Left ventricle myocardium inferior (tissue), 1 donor: ENCODE data around the gene F7. TPM values are rescaled to one million over a fixed set of nuclear protein-coding genes. Genes with fewer than 3 reads are reported as not detected.
A peak's percentile ranks its signal among the peaks of the same experiment; 100 is the strongest.

ENCODE experiments used
- DNase-seq: peaks from one replicate; pipeline ENCODE4 v3.0.0-alpha.2; 2020
- H3K27ac ChIP-seq: fragments of 200-600 bp; replicated peaks from 2 replicates; pipeline ENCODE4 v1.8.0; 2021
- H3K27me3 ChIP-seq: fragments of 200-600 bp; 2 replicates; pipeline ENCODE4 v1.8.0; 2021; ENCODE audit warnings: low read depth
- H3K36me3 ChIP-seq: fragments of 200-600 bp; 2 replicates; pipeline ENCODE4 v1.8.0; 2021
- H3K4me1 ChIP-seq: fragments of 200-600 bp; 2 replicates; pipeline ENCODE4 v1.8.0; 2021
- H3K4me3 ChIP-seq: fragments of 200-600 bp; 2 replicates; pipeline ENCODE4 v1.8.0; 2021; ENCODE audit warnings: mild to moderate bottlenecking, moderate library complexity
- H3K9me3 ChIP-seq: fragments of 200-600 bp; replicated peaks from 2 replicates; pipeline ENCODE4 v1.8.0; 2021
- intact Hi-C: fragments of 100-400 bp; cut with micrococcal nuclease; formaldehyde crosslinking; loops from one replicate; pipeline ENCODE4 v1.11.0; 2022
- total RNA-seq: library from RNA; stranded (reverse); fragmentation: NEBNext Ultra II Directional; extraction: Animal tissue kit (Norgen Biotek cat#: 25700); gene quantifications from one replicate; pipeline ENCODE4 v1.2.1, GENCODE V29; 2021
- TF ChIP-seq, protein P1 (sequence below): fragments of 200-600 bp; IDR thresholded peaks from 2 replicates; pipeline ENCODE4 v1.8.0; 2021; ENCODE audit warnings: antibody characterized with exemption, mild to moderate bottlenecking, borderline replicate concordance
- donor health status: DM: no; HTN: yes; CAD: no; lungs with severe emphysema.

Gene F7
- total RNA-seq, 1 donor from 2014 or later, result not detected

GRCh38 chr13:113167155-113167554 is 61.6 kb downstream of the F7 start:
- Histone ChIP-seq H3K27ac (no peak overlapping the region), H3K4me1 (peaks cover 19% of the 10 kb centered on the region), H3K4me3 (no peak overlapping the region), H3K9me3 (peaks cover 8% of the 10 kb centered on the region), H3K27me3 (peaks cover 9% of the 10 kb centered on the region), H3K36me3 (peaks cover 36% of the 10 kb centered on the region)
- DNase-seq, result no peak
- intact Hi-C loops, result no loop called here
- TF ChIP-seq, protein P1, sequence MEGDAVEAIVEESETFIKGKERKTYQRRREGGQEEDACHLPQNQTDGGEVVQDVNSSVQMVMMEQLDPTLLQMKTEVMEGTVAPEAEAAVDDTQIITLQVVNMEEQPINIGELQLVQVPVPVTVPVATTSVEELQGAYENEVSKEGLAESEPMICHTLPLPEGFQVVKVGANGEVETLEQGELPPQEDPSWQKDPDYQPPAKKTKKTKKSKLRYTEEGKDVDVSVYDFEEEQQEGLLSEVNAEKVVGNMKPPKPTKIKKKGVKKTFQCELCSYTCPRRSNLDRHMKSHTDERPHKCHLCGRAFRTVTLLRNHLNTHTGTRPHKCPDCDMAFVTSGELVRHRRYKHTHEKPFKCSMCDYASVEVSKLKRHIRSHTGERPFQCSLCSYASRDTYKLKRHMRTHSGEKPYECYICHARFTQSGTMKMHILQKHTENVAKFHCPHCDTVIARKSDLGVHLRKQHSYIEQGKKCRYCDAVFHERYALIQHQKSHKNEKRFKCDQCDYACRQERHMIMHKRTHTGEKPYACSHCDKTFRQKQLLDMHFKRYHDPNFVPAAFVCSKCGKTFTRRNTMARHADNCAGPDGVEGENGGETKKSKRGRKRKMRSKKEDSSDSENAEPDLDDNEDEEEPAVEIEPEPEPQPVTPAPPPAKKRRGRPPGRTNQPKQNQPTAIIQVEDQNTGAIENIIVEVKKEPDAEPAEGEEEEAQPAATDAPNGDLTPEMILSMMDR, result no peak

- H3K4me3 ChIP-seq, result no peak overlapping the region
- H3K9me3 ChIP-seq, result peaks cover 8% of the 10 kb centered on the region
- peaks cover 9% of the 10 kb centered on the region for H3K27me3 ChIP-seq
- peaks cover 36% of the 10 kb centered on the region for H3K36me3 ChIP-seq
- TF ChIP-seq, protein P1, result no peak
- no peak for DNase-seq
- peaks cover 19% of the 10 kb centered on the region for H3K4me1 ChIP-seq
- intact Hi-C loops, result no loop called here
- no peak overlapping the region for H3K27ac ChIP-seq
Measured at GRCh38 chr13:113167575-113167974, 62.0 kb downstream of the F7 start.

GRCh38 chr13:113168211-113168610 is 62.6 kb downstream of the F7 start:
- peaks cover 19% of the 10 kb centered on the region for H3K4me1 ChIP-seq
- peaks cover 3% of the 10 kb centered on the region for H3K27me3 ChIP-seq
- no peak overlapping the region for H3K27ac ChIP-seq
- peaks cover 36% of the 10 kb centered on the region for H3K36me3 ChIP-seq
- DNase-seq, result no peak
- TF ChIP-seq, protein P1, result no peak
- no peak overlapping the region for H3K4me3 ChIP-seq
- intact Hi-C loops, result no loop called here
- peaks cover 8% of the 10 kb centered on the region for H3K9me3 ChIP-seq

DNA sequence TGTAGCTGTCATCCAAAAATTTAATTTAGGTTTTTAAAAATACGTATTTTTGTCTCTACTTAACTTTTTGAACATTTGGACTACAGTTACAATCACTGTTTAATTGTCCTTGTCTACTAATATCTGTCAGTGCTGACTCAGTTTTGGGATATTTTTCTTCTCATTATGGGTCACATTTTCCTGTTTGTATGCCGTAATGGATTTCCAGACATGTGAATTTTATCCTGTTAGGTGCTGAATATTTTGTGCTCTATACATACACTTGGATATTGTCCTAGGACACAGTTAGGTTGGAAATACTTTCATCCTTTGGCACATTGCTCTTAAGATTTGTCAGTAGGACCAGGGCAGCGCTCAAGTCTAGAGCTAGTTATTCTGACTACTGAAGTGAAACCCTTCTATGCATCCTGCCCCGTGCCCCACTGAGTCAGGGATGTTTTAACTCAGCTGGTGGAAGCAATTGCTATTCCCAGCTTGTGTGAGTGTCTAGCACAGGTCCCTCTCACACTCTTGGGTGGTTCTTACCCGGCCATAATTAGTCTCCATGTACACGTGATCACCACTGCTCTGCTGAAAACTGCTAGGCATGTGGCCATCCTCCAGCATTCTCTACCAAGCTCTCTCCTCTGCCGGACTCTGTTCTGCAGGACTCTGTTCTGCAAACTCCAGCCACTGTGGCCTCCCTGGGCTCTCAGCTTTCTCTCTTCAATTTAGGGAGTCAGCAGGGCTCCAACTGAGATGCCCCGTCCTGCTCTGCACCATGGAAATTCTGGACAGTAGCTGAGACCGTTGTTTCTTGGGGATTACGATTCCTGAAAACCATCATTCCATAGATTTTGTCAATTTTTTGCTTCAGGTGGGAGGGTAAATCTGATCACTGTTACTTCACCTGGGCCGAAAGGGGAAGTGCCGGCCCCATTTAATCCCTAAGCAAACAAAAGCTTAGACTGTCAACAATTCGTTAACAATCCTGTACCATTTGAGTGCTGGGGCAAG is 64.0 kb downstream of the F7 start:
- peaks cover 40% of the 10 kb centered on the region for H3K36me3 ChIP-seq
- peaks cover 19% of the 10 kb centered on the region for H3K4me1 ChIP-seq
- no peaks in the 10 kb centered on the region for H3K27me3 ChIP-seq
- TF ChIP-seq, protein P1, result no peak
- intact Hi-C loops, result no loop called here
- H3K27ac ChIP-seq, result peak overlapping the region; percentile 66
- H3K9me3 ChIP-seq, result peaks cover 8% of the 10 kb centered on the region
- DNase-seq, result no peak
- H3K4me3 ChIP-seq, result no peak overlapping the region

Other genes with a start within 250 kb of the F7 start
- gene MCF2L, start 136.6 kb upstream of the F7 start, total RNA-seq, result 41.2 TPM
- gene F10, start 17.0 kb downstream of the F7 start, total RNA-seq, result 3.5 TPM
- gene PROZ, start 52.9 kb downstream of the F7 start, total RNA-seq, result not detected
- 54.5 TPM for gene PCID2, start 102.9 kb downstream of the F7 start, total RNA-seq
- 122 TPM for gene CUL4A, start 103.8 kb downstream of the F7 start, total RNA-seq
- gene LAMP1, start 191.4 kb downstream of the F7 start, total RNA-seq, result 96.1 TPM